SK-N-SH (cell line): ENCODE measurements around the gene PBXIP1.

ENCODE experiments used
- GABPA ChIP-seq: IDR thresholded peaks from 2 replicates; pipeline ENCODE4 v1.4.0; 2012; ENCODE audit warnings: low read depth, mild to moderate bottlenecking
- POLR2AphosphoS5 ChIP-seq: IDR thresholded peaks from 2 replicates; pipeline ENCODE4 v1.6.1; 2012; ENCODE audit warnings: low read depth, low read length
- TF ChIP-seq, protein P1 (sequence below): fragments of 200-600 bp; sonication (generic); IDR thresholded peaks from 2 replicates; pipeline ENCODE4 v1.6.1; 2017; ENCODE audit warnings: antibody characterized with exemption, mild to moderate bottlenecking, moderate library complexity
- TF ChIP-seq, protein P2 (sequence below): fragments of 150-350 bp; IDR thresholded peaks from 2 replicates; pipeline ENCODE4 v1.6.1; 2017; ENCODE audit warnings: antibody characterized with exemption, low read length, low read depth, borderline replicate concordance

DNA sequence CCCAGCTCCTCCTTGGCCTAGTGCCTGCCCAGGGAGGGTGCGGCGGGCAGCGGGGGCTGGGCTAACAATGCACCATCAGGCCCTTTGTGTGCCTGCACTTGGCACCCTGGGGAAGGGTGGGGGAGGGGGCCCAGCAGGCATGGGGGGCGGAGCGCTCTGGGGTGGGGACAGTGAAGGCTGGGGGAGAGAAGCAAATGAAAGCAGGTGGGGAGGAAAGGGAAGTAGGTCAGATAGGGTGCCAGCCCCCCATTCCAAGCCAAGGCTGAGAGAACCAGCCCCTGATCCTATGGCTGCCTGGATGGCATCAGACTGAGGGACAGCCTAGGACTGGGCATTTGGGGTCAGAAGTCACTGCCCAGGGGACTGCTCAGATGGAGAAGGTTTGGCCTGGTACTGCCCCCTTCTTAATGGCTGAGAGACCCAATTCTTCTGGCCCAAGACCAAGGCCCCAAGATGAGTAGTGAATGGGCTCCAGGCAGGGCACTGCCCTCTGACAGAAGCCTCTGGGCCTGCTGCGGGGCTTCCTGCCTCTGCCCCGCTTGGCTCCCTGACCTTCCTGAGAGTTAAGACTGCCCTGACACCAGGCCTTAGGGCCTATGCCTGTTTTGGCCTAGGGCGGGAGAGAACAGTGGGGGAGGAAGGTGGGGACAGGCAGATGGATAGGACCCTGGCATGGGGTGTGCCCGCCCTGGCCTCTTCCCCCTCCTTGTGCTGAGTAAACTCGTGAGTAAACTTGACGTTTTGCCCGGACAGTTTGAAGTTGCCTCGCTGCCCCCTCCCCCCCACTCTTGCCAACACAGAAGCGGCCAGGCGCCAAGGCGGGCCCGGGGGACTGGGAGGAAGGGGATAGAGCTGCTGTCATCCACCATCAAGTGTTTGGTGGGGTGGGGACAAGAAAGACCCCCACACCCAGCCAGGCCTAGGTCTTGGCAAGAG, 49.4 kb upstream of the PBXIP1 start:
- TF ChIP-seq POLR2AphosphoS5 (no peak), GABPA (no peak)
- TF ChIP-seq, protein P1, sequence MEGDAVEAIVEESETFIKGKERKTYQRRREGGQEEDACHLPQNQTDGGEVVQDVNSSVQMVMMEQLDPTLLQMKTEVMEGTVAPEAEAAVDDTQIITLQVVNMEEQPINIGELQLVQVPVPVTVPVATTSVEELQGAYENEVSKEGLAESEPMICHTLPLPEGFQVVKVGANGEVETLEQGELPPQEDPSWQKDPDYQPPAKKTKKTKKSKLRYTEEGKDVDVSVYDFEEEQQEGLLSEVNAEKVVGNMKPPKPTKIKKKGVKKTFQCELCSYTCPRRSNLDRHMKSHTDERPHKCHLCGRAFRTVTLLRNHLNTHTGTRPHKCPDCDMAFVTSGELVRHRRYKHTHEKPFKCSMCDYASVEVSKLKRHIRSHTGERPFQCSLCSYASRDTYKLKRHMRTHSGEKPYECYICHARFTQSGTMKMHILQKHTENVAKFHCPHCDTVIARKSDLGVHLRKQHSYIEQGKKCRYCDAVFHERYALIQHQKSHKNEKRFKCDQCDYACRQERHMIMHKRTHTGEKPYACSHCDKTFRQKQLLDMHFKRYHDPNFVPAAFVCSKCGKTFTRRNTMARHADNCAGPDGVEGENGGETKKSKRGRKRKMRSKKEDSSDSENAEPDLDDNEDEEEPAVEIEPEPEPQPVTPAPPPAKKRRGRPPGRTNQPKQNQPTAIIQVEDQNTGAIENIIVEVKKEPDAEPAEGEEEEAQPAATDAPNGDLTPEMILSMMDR = no peak
- TF ChIP-seq, protein P2, sequence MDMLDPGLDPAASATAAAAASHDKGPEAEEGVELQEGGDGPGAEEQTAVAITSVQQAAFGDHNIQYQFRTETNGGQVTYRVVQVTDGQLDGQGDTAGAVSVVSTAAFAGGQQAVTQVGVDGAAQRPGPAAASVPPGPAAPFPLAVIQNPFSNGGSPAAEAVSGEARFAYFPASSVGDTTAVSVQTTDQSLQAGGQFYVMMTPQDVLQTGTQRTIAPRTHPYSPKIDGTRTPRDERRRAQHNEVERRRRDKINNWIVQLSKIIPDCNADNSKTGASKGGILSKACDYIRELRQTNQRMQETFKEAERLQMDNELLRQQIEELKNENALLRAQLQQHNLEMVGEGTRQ = no peak
